ENCODE results near the gene GEMIN4.

GEMIN4 gene

DNA sequence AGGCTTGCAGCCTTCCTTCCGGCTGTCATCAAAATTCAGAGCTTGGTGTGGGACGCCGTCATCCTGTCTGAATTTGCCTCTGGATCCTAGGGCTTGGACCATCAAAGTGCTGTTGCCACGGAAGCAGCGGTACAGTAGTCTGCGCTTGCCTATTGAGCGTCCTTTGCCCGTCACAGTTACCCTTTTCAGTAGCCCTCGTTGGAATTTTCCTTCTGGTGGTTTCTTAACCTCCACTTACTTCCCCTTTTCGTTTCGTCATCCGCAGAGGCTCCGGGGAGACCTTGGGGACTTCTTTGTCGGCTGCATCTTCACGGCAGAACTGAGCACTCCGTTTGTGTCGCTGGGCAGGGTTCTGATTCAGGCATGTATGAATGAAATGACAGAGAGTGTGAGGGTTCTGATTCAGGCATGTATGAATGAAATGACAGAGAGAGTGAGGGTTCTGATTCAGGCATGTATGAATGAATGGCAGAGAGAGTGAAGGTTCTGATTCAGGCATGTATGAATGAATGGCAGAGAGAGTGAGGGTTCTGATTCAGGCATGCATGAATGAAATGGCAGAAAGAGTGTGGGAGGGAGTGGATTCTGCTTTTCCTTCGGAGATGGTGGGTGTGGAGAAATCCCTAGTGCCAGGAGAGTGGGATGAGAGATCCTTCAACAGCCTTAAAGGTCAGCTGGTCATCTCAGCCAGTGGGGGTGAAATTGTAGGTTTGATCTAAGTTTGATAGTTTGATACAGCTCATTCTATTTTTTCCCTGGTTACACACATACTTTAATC, 11.6 kb downstream of the GEMIN4 start:
- DNase-seq (ENCODE audit: low spot score) = no peak

DNA sequence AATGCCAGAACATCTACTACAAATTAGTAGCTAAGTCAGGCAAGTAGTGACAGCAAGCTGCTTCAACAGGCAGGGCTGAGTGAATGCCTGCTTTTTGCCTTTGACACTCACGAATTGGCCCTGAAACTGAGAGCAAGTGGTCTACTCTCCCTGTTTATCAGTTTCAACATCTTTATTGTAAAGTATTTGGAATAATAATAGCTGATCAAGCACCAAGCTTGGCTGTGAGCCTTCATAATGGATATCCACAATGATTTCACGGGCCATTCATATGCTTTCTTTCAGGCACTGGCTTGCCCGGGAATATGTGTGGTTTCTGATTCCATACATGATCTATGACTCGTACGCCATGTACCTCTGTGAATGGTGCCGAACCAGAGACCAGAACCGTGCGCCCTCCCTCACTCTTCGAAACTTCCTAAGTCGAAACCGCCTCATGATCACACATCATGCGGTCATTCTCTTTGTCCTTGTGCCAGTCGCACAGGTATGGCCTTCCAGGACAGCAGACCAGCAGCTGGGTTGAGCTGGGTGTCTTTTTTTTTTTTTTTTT, 14.4 kb downstream of the GEMIN4 start:
- DNase-seq (ENCODE audit: low spot score) = no peak

DNA sequence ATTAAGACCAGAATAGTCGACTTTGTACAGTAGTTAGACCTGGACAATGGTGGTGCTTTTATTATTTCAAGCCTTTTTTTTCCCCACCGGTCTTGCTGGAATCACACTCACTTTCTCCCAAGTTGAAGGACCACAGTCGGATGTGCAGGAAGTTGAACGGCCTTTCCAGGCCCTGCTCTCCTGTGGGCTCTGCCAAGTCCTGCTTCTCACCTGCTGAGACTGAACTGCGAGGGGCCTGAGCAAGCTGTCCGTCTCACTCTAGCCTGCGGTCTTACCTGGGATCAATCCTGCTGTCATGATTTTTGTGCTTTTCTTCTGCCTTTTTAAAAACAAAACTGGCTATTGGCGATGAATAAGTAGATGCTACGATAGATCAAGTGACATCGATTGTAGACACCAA, 18.3 kb downstream of the GEMIN4 start:
- no peak for DNase-seq (ENCODE audit: low spot score)

DNA sequence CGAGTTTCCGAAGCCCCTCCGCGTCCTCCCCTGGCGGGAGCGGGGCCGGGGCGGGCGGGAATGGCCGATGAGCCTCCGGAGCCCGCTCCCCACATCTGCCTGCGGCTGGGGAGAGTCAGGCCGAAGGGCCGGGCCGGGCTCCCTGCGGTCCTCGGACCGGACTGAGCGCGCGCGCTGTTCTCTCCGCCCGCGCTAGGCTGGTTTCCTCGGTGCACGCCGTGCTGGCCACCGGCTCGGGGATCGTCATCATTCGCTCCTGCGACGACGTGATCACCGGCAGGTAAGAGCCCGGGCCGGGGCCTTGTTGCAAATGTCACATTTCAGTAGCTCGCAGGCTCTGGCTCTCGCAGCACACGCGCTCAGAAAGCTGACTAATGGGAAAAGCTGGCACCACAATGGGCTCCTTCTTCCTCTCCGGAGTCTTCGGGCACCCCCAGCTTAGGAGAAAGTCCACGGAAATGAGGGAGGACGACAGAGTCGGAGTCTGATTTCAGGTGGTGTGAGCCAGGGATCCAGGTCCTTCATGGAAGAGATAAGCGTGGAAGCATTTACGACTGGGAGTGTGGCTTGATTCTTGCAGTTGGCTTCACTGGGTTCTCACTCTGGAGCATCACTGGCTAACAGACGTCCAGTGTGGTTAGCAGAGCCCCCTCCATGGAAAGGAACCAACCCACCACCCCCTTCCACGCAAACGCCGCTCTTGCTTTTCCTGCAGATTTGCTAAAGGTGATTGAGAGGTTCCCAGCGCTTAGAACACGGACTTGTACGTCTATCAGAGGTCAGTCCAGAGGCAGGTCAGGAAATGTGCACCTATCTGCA, 19.0 kb downstream of the GEMIN4 start:
- no peak for DNase-seq (ENCODE audit: low spot score)

DNA sequence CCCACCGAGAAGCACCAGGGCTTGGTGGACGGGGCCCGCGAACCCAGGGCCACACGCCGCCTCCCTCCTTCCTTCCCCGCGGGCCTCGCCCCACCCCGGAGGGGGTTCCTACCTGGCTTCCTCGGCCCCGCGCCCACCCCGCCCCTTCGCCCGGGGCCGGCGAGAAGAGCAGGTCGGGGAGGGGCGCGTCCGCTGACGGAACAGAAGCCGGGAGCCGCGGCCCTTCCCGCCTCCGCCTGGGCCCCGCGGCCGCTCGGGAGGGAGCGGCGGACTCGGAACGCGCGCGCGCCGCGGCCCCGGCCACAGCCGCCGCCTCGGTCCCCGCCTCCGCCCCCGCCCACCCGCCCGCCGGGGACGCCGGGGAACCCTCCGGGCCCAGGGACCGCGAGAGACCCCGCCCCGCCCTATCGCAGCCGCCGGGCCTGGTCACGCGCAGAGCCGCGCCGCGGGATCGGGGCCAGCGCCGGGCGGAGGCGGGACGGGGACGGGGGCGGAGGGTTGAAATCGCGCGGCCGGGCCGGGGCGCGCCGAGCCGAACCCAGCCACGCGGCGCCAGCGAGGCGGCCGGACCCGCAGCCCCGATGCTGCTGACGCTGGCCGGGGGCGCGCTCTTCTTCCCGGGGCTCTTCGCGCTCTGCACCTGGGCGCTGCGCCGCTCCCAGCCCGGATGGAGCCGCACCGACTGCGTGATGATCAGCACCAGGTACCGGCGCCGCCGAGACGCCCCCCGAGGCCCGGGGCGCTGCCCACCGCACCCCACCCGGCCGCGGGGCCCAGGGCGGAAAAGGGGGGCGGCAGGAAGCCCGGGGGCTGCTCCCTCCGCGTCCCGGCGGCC, 19.8 kb downstream of the GEMIN4 start, which contains the start of gene TLCD3A:
TLCD3A (plus strand) TSS at position 530 of the 835 bp plus-strand sequence; CDS start at position 582, 52 bp downstream.
- peak; percentile 67 for DNase-seq (ENCODE audit: low spot score)

DNA sequence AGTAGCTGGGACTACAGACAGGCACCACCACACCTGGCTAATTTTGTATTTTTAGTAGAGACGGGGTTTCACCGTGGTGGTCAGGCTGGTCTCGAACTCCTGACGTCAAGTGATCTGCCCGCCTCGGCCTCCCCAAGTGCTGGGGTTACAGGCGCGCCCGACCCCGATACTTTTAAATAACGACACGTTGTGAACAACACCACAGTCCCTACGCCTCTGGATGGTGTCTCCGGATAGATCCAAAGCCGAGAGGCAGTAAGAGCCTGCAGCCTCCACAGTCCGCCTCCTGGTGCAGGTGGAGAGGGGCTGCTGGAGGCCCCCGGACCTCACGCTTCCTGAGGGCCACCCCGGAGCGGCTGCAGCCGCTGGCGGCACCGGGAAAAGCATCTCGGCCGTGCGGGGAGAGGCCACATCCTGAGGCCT, 20.4 kb downstream of the GEMIN4 start:
- DNase-seq (ENCODE audit: low spot score) = no peak

DNA sequence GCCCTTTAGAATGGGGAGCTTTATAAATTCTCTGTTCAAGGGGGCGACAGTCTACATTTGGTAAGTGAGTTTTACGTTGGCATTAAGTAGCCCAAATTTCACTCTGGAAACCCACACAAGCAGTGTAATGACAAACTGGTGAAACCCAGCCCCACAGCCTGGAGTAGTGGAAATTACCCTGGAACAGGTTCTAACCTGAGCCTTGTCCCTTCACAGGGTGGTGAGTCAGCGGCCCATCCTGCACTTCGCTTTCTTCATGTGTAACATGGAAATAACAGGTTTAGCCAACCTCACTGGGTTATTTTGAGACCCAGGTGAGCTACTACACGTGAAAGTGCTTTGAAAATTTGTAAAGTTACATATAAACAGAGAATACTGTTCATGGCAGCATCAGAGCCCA, 23.2 kb downstream of the GEMIN4 start:
- DNase-seq (ENCODE audit: low spot score) = no peak

DNA sequence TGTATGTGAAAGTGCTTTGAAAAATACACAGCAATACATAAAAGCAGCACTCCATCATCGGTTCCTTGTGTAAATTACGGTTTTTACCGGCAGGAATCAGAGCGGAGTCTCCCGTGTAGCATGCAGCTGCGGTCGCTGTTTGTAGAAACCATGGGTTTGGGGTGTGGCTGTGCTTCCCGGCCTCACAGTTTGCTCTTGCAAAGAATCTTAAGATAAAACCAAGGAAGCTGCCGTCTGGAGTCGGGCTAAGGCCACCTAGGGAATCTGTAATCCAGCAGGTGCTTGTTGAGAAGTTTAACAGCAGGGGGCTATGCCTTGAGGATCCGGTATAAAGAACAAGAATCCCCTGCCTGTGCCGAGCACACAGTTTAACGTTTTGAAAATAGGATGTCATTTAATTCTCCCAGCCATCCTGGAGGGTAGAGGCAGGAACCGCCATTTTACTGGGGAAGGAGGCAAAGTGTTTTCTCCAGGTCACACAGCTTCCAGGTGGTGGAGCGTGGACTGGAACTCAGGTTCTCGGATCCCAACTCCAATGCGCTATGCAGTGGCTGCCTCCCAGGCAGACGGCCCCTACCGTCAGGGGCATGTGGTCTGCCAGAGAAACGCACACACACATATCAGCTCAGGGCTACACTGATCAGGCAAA, 25.7 kb downstream of the GEMIN4 start:
- DNase-seq (ENCODE audit: low spot score) = no peak

DNA sequence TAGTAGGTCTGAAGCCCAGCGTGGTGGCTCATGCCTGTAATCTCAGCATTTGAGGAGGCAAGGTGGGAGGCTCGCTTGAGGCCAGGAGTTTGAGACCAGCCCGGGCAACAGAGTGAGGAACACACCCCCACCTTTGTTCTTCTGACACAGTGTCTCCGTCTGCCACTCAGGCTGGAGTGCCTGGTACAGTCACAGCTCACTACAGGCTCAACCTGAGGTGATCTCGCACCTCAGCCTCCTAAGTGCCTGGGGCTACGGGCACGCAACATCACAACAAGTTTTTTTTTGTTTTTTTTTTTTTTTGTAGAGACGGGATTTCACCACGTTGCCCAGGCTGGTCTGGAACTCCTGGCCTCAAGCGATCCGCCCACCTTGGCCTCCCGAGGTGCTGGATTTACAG, 26.3 kb downstream of the GEMIN4 start:
- DNase-seq (ENCODE audit: low spot score) = no peak

DNA sequence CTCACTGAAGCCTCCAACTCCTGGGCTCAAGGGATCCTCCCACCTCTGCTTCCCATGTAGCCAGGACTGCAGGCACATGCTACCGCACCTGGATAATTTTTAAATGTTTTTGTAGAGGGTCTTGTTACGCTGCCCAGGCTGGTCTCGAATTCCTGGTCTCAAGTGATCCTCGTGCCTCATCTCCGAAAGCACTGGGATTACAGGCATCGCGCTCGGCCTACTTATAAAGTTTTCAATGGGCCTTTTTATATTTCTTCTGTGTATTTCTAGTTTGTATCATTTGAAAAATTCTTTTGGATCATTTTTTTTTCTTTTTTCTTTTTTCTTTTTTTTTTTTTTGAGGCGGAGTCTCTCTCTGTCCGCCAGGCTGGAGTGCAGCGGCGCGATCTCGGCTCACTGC, 27.0 kb downstream of the GEMIN4 start:
- no peak for DNase-seq (ENCODE audit: low spot score)

DNA sequence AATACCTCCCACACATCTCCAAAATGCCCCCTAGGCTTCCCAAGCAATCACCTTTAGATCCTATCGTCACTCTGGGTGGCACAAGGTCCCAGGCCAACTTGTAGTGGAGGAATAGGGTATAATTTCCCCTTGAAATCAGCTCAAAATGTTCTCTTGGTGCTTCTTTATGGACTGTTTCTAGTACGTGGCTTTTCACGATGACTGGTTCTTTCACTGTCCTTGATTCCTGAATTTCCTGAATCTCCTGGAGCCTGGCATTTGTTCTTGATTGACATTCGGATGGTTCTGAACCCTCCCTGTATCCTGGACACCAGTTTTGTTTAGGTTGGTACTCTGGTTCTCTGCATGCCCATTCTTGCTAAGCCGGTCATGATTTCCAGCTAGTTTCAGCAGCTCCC, 30.5 kb downstream of the GEMIN4 start:
- no peak for DNase-seq (ENCODE audit: low spot score)

DNA sequence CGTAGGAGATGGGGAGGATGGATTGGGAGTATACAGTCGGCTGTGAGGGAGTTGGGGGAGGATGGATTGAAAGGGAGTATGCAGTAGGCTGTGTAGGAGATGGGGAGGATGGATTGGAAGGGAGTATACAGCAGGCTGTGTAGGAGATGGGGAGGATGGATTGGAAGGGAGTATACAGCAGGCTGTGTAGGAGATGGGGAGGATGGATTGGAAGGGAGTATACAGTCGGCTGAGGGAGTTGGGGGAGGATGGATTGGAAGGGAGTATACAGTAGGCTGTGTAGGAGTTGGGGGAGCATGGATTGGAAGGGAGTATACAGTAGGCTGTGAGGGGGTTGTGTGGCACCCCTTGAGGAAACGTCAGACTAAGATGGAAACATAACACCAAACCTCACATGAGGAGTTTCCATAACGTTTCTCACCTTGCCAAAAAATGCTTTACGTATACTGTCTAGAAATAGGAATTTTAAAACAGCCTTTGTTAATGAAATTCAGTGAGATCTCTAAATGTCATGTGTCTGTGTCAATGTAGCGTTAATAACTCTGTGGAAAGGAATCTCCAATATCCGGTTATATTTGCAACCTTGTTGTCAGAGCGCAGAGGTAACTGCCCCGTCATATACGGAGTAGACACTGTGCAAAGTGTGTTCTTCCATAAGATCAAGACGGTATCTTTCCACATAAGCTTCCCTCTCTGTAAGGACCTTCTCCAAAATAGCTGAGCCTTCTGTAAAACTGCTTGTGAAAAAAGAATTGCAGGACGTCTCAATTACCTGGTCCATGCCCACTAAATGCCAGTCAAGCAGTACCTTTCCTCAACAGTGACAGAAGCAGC, 31.1 kb downstream of the GEMIN4 start:
- DNase-seq (ENCODE audit: low spot score) = no peak

DNA sequence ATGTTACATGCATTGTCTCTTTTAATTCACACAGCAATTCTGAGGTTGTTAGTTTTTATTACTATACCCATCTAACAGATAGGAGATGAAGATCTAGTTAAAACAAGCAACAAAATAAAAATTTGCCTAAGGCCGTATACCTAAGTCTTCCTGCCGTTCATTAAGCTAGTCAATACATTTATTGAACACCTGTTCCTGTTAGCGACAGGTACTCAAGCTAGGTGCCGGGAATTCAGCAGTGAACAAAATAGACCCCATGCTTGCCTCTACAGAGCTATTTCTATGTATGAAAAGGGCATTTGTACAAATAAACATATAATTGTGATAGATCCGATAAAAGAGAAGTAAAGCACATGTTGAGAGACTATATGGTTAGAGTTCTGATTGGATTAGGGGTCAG, 34.0 kb downstream of the GEMIN4 start:
- no peak for DNase-seq (ENCODE audit: low spot score)

DNA sequence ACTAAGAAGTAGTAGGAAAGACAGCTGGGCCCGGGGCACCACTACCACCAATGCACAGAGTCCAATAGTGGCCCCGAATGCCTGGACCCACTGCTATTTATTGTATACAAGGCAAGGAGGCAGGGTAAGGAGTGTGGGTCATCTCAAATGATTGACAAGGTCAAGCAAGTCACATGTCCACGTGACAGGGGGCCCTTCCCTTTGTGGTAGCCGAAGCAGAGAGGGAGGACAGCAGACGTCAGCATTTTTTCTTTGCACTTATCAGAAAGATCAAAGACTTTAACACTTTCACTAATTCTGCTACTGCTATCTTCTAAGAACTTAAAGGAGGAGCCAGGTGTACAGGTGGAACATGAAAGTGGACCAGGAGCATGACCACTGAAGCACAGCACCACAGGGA, 43.9 kb downstream of the GEMIN4 start:
- DNase-seq (ENCODE audit: low spot score) = no peak

DNA sequence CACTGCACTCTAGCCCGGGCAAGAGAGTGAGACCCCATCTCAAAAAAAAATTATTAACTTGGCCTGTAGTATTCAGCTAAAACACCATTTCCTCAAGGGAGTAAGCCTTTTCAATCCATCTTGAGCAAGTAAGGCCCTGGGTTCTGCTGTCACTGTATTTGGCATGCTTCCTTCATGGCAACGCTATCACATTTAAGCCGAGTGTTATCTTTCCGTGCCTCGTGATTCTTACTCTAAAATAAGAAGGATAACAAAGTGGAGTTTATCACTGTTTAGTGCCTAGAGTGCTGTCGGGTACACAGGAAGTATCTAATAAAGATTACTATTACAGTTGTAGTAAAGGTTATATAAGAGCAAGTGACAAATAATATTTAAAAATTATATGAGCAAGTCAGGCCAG, 46.2 kb downstream of the GEMIN4 start:
- DNase-seq (ENCODE audit: low spot score) = no peak

DNA sequence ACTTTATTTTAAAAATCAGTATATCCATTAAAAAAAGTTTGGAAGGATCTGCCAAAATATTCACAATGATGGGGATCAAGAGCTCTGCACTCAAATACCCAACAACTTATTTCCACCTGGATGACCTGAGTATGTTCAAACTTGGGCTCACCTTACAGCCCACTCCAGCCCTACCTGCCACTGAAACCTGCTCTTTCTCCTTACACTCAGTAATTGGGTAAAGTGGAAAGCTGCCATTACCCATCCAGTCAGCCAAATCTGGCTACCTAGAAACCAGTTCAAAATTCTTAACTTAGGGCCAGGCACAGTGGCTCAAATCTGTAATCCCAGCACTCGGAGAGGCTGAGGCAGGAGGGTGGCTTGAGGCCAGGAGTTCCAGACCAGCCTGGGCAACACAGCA, 47.1 kb downstream of the GEMIN4 start:
- DNase-seq (ENCODE audit: low spot score) = no peak

DNA sequence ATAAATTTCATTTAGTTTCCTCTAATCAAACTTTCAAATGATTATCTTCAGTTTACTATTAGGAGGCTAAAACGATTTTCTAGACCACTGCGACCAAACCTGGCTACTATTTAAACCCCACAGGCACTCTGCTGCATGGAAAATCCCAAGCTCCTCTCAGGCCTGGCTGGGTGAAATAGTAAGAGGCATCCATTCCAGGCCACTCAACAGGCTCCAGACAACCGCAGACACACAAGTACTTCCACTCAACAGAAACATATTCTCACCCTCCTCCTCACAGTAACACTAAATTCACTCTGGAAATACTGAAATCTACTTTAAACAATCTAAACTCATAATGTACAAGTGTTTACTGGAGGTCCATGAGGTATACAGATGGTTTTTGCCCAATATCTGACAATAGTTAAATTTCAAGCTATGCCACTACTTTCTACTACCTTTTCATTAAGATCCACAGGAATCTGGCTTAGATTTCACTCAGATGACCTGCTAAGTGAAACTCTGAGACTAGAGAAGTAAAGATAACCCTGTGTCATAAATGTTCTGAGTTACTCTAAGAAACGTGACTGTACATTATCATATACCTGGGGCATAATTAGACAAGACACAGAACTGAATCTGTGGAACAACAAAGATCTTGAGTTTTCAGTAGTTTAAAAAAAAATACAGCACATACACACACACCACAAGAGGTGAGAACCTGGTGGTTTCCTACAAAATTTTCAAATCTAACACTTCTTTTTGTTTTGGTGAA, 47.8 kb downstream of the GEMIN4 start:
- no peak for DNase-seq (ENCODE audit: low spot score)

DNA sequence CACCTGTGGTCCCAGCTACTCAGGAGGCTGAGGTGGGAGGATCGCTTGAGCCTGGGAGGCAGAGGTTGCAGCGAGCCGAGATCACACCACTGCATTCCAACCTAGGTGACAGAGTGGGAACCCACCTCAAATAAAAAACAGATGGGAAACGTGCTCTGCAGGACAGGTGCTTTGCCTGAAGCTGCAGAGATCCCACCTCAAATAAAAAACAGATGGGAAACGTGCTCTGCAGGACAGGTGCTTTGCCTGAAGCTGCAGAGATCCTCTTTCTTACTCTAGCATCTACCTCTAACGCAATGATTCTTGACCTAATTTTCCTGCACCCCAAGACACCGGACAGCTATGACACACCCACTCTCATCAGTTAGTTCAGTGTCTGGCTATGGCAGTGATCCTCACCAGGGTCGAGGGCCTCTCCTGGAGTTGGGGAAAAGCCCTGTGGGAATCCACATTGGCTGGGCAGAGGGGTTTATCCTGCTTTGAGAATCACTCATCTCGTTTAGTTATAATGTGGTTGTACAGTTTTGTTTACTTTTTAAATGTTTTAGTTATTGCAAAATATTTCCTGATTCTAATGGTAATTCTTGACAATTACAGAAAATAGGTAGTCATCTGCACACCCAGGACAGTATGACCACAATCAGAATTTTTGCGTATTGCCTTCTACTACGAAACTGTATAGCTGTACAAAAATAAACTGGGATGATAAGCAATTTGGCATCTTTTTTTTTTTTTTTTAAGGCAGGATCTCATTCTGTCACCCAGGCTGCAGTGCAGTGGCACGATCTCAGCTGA, 48.8 kb downstream of the GEMIN4 start:
- DNase-seq (ENCODE audit: low spot score) = no peak

DNA sequence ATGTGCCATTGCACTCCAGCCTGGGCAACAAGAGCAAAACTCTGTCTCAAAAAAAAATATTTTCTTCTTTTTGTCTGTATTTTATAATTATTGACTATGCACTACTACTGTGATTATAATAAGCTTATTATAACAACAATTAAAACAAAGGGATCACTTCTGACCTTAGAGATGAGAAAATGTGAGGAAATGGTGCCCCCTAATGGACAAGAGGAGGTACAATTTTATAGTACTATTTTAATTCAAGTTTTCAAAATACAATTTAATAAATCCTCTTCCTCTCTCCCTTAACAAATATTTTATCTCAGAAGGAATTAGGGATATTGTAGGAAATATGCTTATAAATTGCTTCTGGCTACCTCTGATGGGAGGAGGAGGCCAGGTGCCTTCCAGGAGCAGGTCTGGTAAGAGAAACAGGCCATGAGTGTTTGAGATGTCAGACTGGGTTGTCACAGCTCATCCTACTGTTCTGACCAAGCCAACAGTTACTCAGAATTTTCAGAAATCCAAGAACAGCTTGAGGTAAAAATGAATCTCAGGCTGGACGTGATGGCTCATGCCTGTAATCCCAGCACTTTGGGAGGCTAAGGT, 51.5 kb downstream of the GEMIN4 start:
- DNase-seq (ENCODE audit: low spot score) = peak; percentile 28
